Superior temporal gyrus (tissue), 1 donor: Measurements from ENCODE around the gene C2CD2.
"Not testable (repeated sequence)": the region's sequence is repeated elsewhere in the genome, so short reads cannot be mapped to it uniquely, and the experiment has no call there.

Experiments used
- DNase-seq: peaks from one replicate; pipeline ENCODE4 v3.0.0-alpha.2; 2016; ENCODE audit errors: extremely low spot score

The C2CD2 gene

GRCh38 chr21:41953831-41954653 lies at the start of gene C2CD2:
Gene C2CD2 (minus strand): TSS chr21:41954018. CDS start chr21:41953648, 370 bp downstream.
- DNase-seq = no peak

- DNase-seq = no peak
These were observed 49.2 kb upstream of the C2CD2 start for GRCh38 chr21:42003051-42003461.

GRCh38 chr21:42002421-42002958 lies 48.7 kb upstream of the C2CD2 start:
- no peak for DNase-seq

GRCh38 chr21:42001781-42002180 lies 48.0 kb upstream of the C2CD2 start:
- no peak for DNase-seq

GRCh38 chr21:42000908-42001307 lies 47.1 kb upstream of the C2CD2 start:
- DNase-seq = no peak

- DNase-seq = no peak
These were observed 43.8 kb upstream of the C2CD2 start for GRCh38 chr21:41997657-41998056.

GRCh38 chr21:41995577-41995976 lies 41.8 kb upstream of the C2CD2 start:
- DNase-seq = no peak

- DNase-seq = not testable (repeated sequence)
These were observed 40.8 kb upstream of the C2CD2 start for GRCh38 chr21:41994613-41995012.

- no peak for DNase-seq
These were observed 39.9 kb upstream of the C2CD2 start for GRCh38 chr21:41993744-41994143.

GRCh38 chr21:41992576-41992975 lies 38.8 kb upstream of the C2CD2 start:
- DNase-seq = no peak

- DNase-seq = no peak
These were observed 37.8 kb upstream of the C2CD2 start for GRCh38 chr21:41991659-41992058.

- no peak for DNase-seq
These were observed 35.9 kb upstream of the C2CD2 start for GRCh38 chr21:41989698-41990097.

- no peak for DNase-seq
These were observed 33.5 kb upstream of the C2CD2 start for GRCh38 chr21:41987310-41987709.

- no peak for DNase-seq
These were observed 32.0 kb upstream of the C2CD2 start for GRCh38 chr21:41985662-41986416.

- no peak for DNase-seq
These were observed 29.4 kb upstream of the C2CD2 start for GRCh38 chr21:41983229-41983628.

GRCh38 chr21:41980561-41980960 lies 26.7 kb upstream of the C2CD2 start:
- DNase-seq = no peak

- DNase-seq = no peak
These were observed 26.0 kb upstream of the C2CD2 start for GRCh38 chr21:41979751-41980369.

- no peak for DNase-seq
These were observed 25.5 kb upstream of the C2CD2 start for GRCh38 chr21:41979335-41979734.

- DNase-seq = no peak
These were observed 23.5 kb upstream of the C2CD2 start for GRCh38 chr21:41977034-41977950.

- DNase-seq = no peak
These were observed 22.8 kb upstream of the C2CD2 start for GRCh38 chr21:41976611-41977010.
